Measurements from ENCODE around the gene PGPEP1. TPM values are rescaled to one million over a fixed set of nuclear protein-coding genes. Genes with fewer than 3 reads are reported as not detected.

The PGPEP1 gene, protein sequence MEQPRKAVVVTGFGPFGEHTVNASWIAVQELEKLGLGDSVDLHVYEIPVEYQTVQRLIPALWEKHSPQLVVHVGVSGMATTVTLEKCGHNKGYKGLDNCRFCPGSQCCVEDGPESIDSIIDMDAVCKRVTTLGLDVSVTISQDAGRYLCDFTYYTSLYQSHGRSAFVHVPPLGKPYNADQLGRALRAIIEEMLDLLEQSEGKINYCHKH
- 39.4 TPM for total RNA-seq
- polyA plus RNA-seq = 1 to 10 TPM; 6.7 to 8.7 (median 8.2) TPM

- peaks cover 0 to 1% (median 0%) of the 10 kb centered on the region in 7 donors for H3K9me3 Mint-ChIP-seq
- DNase-seq (peak; percentile 34 to 61 (median 47)), ATAC-seq (ENCODE audit: low read depth in 2 of 2) (peak; percentile 36 to 46)
- peak within 1 kb of the TSS; percentile 89 to 95 (median 93) for H3K4me3 Mint-ChIP-seq
- Histone ChIP-seq H3K27ac (ENCODE audit: insufficient read depth, low read length, poor library complexity, severe bottlenecking) (peak within 1 kb of the TSS; percentile 66), H3K4me3 (ENCODE audit: low read depth, low read length) (peak within 1 kb of the TSS; percentile 75), H3K36me3 (ENCODE audit: control insufficient read depth, insufficient read depth, low read length) (peaks cover 2% of the 10 kb centered on the region), H3K27me3 (ENCODE audit: control insufficient read depth, insufficient read depth, low read length) (no peaks in the 10 kb centered on the region), H3K4me1 (ENCODE audit: control insufficient read depth, insufficient read depth, low read length, poor library complexity, severe bottlenecking) (peaks cover 16% of the 10 kb centered on the region), H3K9me3 (ENCODE audit: control insufficient read depth in 2 of 2, low read length in 2 of 2) (no peaks in the 10 kb centered on the region)
- H3K27me3 Mint-ChIP-seq = no peaks in the 10 kb centered on the region
- H3K4me1 Mint-ChIP-seq = peaks cover 5 to 28% (median 17%) of the 10 kb centered on the region in 4 donors
- peaks cover 16% of the 10 kb centered on the region for H3K36me3 Mint-ChIP-seq
- H3K27ac Mint-ChIP-seq = peak within 1 kb of the TSS; percentile 84 to 93 (median 91)
Observed at GRCh38 chr19:18340190-18340989, at the start of gene PGPEP1. Gene PGPEP1, plus strand, starts transcription at chr19:18340598. Its CDS starts 84 bp downstream, at chr19:18340682.

- Histone ChIP-seq H3K27me3 (ENCODE audit: control insufficient read depth, insufficient read depth, low read length) (no peaks in the 10 kb centered on the region), H3K36me3 (ENCODE audit: control insufficient read depth, insufficient read depth, low read length) (no peaks in the 10 kb centered on the region), H3K4me3 (ENCODE audit: low read depth, low read length) (no peak overlapping the region), H3K4me1 (ENCODE audit: control insufficient read depth, insufficient read depth, low read length, poor library complexity, severe bottlenecking) (peaks cover 57% of the 10 kb centered on the region), H3K9me3 (ENCODE audit: control insufficient read depth in 2 of 2, low read length in 2 of 2) (no peaks in the 10 kb centered on the region), H3K27ac (ENCODE audit: insufficient read depth, low read length, poor library complexity, severe bottlenecking) (peak overlapping the region; percentile 99)
- Mint-ChIP-seq H3K4me3 (peak overlapping the region; percentile 91 to 94 (median 93)), H3K9me3 (peaks cover 0 to 2% (median 0%) of the 10 kb centered on the region in 7 donors), H3K27me3 (peaks cover 5% of the 10 kb centered on the region), H3K27ac (peak overlapping the region; percentile 97 to 100 (median 99)), H3K36me3 (no peaks in the 10 kb centered on the region), H3K4me1 (peaks cover 15 to 63% (median 32%) of the 10 kb centered on the region in 4 donors)
- DNase-seq (peak in 2 of 3 donors; percentile 13 to 22), ATAC-seq (ENCODE audit: low read depth in 2 of 2) (no peak)
Observed at GRCh38 chr19:18291019-18291524, 49.3 kb upstream of the PGPEP1 start.

GRCh38 chr19:18291590-18292461 is 48.6 kb upstream of the PGPEP1 start:
- peak overlapping the region; percentile 65 for H3K4me3 ChIP-seq (ENCODE audit: low read depth, low read length)
- peak overlapping the region; percentile 99 for H3K27ac ChIP-seq (ENCODE audit: insufficient read depth, low read length, poor library complexity, severe bottlenecking)
- no peaks in the 10 kb centered on the region for H3K27me3 ChIP-seq (ENCODE audit: control insufficient read depth, insufficient read depth, low read length)
- peak overlapping the region; percentile 91 to 94 (median 93) for H3K4me3 Mint-ChIP-seq
- peak; percentile 63 to 83 (median 72) for DNase-seq
- peaks cover 57% of the 10 kb centered on the region for H3K4me1 ChIP-seq (ENCODE audit: control insufficient read depth, insufficient read depth, low read length, poor library complexity, severe bottlenecking)
- no peaks in the 10 kb centered on the region for H3K9me3 Mint-ChIP-seq
- H3K27me3 Mint-ChIP-seq = peaks cover 5% of the 10 kb centered on the region
- H3K36me3 Mint-ChIP-seq = no peaks in the 10 kb centered on the region
- peak in 1 of 2 donors; percentile 26 for ATAC-seq (ENCODE audit: low read depth in 2 of 2)
- peak overlapping the region; percentile 97 to 100 (median 99) for H3K27ac Mint-ChIP-seq
- no peaks in the 10 kb centered on the region for H3K9me3 ChIP-seq (ENCODE audit: control insufficient read depth in 2 of 2, low read length in 2 of 2)
- no peaks in the 10 kb centered on the region for H3K36me3 ChIP-seq (ENCODE audit: control insufficient read depth, insufficient read depth, low read length)
- peaks cover 15 to 61% (median 28%) of the 10 kb centered on the region in 4 donors for H3K4me1 Mint-ChIP-seq

DNA sequence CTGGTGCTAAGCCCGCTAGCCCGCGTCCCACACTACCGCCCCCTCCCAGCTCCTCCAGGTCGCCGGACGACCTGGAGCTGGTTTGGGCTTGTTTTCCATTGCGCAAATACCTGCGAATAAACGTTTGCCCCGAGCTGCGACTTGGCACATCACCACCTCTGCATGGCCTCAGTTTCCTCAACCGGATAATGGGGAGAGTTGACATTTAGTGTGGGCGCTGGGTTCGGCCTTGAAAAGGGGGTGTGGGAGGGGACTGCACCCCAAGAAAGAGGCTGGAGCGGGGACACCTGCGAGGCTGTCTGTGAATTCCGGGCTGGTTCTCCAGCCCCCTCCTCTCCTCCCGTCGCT is 48.0 kb upstream of the PGPEP1 start:
- Mint-ChIP-seq H3K4me1 (peaks cover 15 to 62% (median 28%) of the 10 kb centered on the region in 4 donors), H3K36me3 (no peaks in the 10 kb centered on the region), H3K27ac (peak overlapping the region; percentile 77 to 100 (median 99)), H3K4me3 (peak overlapping the region; percentile 91 to 94 (median 93)), H3K9me3 (no peaks in the 10 kb centered on the region), H3K27me3 (peaks cover 5% of the 10 kb centered on the region)
- Histone ChIP-seq H3K36me3 (ENCODE audit: control insufficient read depth, insufficient read depth, low read length) (no peaks in the 10 kb centered on the region), H3K27me3 (ENCODE audit: control insufficient read depth, insufficient read depth, low read length) (no peaks in the 10 kb centered on the region), H3K4me1 (ENCODE audit: control insufficient read depth, insufficient read depth, low read length, poor library complexity, severe bottlenecking) (peaks cover 57% of the 10 kb centered on the region), H3K4me3 (ENCODE audit: low read depth, low read length) (peak overlapping the region; percentile 65), H3K9me3 (ENCODE audit: control insufficient read depth in 2 of 2, low read length in 2 of 2) (no peaks in the 10 kb centered on the region), H3K27ac (ENCODE audit: insufficient read depth, low read length, poor library complexity, severe bottlenecking) (peak overlapping the region; percentile 99)
- DNase-seq (peak in 1 of 3 donors; percentile 42), ATAC-seq (ENCODE audit: low read depth in 2 of 2) (no peak)

- H3K4me1 ChIP-seq (ENCODE audit: control insufficient read depth, insufficient read depth, low read length, poor library complexity, severe bottlenecking) = peaks cover 57% of the 10 kb centered on the region
- H3K27ac ChIP-seq (ENCODE audit: insufficient read depth, low read length, poor library complexity, severe bottlenecking) = peak overlapping the region; percentile 99
- Mint-ChIP-seq H3K9me3 (no peaks in the 10 kb centered on the region), H3K36me3 (no peaks in the 10 kb centered on the region), H3K27me3 (peaks cover 5% of the 10 kb centered on the region), H3K4me3 (peak overlapping the region; percentile 91 to 94 (median 93)), H3K4me1 (peaks cover 15 to 62% (median 28%) of the 10 kb centered on the region in 4 donors), H3K27ac (peak overlapping the region; percentile 50 to 100 (median 99))
- no peaks in the 10 kb centered on the region for H3K27me3 ChIP-seq (ENCODE audit: control insufficient read depth, insufficient read depth, low read length)
- no peaks in the 10 kb centered on the region for H3K9me3 ChIP-seq (ENCODE audit: control insufficient read depth in 2 of 2, low read length in 2 of 2)
- DNase-seq (peak; percentile 17 to 67 (median 25)), ATAC-seq (ENCODE audit: low read depth in 2 of 2) (no peak)
- H3K4me3 ChIP-seq (ENCODE audit: low read depth, low read length) = peak overlapping the region; percentile 65
- no peaks in the 10 kb centered on the region for H3K36me3 ChIP-seq (ENCODE audit: control insufficient read depth, insufficient read depth, low read length)
Observed at GRCh38 chr19:18292810-18293641, 47.4 kb upstream of the PGPEP1 start.

DNA sequence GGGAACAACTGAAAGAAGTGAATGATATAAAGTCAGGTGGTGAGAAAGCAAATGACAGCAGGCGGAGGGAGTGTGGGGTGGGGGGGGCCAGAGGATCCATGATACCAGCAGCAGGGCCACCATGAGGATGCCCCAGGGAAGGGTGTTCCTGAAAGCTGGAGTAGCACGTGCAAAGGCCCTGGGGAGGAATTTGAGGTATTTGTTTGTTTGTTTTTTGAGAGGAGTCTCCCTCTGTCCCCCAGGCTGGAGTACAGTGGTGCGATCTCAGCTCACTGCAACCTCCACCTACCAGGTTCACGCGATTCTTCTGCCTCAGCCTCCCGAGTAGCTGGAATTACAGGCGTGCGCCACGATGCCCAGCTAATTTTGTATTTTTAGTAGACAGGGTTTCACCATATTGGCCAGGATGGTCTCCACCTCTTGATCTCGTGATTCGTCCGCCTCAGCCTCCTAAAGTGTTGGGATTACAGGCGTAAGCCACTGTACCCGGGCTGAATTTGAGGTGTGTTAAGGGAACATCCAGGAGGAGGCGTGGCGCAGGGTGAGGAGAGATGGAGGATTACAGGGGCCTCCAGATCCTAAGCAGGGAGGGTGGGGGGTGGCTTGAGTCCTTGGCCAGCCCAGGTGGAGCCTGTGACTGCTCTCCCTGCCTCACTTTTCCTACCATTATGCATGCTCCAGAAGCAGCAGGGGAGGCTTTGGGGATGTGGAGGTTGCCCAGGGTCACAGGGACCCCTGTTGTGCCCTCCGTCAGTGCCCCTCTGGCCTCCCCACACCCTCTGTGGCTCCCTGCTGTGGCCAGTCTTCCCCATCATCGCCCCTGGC is 46.5 kb upstream of the PGPEP1 start:
- H3K4me1 Mint-ChIP-seq = peaks cover 15 to 56% (median 28%) of the 10 kb centered on the region in 4 donors
- no peaks in the 10 kb centered on the region for H3K9me3 Mint-ChIP-seq
- peak overlapping the region; percentile 64 for H3K4me3 ChIP-seq (ENCODE audit: low read depth, low read length)
- H3K27me3 ChIP-seq (ENCODE audit: control insufficient read depth, insufficient read depth, low read length) = no peaks in the 10 kb centered on the region
- H3K27ac ChIP-seq (ENCODE audit: insufficient read depth, low read length, poor library complexity, severe bottlenecking) = peak overlapping the region; percentile 99
- ATAC-seq (ENCODE audit: low read depth in 2 of 2) (no peak), DNase-seq (no peak)
- no peaks in the 10 kb centered on the region for H3K36me3 Mint-ChIP-seq
- peak overlapping the region; percentile 91 to 97 (median 93) for H3K4me3 Mint-ChIP-seq
- H3K36me3 ChIP-seq (ENCODE audit: control insufficient read depth, insufficient read depth, low read length) = no peaks in the 10 kb centered on the region
- H3K4me1 ChIP-seq (ENCODE audit: control insufficient read depth, insufficient read depth, low read length, poor library complexity, severe bottlenecking) = peaks cover 57% of the 10 kb centered on the region
- H3K27ac Mint-ChIP-seq = peak overlapping the region; percentile 91 to 100 (median 99)
- peaks cover 5% of the 10 kb centered on the region for H3K27me3 Mint-ChIP-seq
- H3K9me3 ChIP-seq (ENCODE audit: control insufficient read depth in 2 of 2, low read length in 2 of 2) = no peaks in the 10 kb centered on the region

Measured in CD4-positive, CD25-positive, alpha-beta regulatory T cell (primary cell).